ENCODE data around the gene SOX1. TPM values are rescaled to one million over a fixed set of nuclear protein-coding genes. Genes with fewer than 3 reads are reported as not detected.

SOX1 gene
- total and polyA plus RNA-seq, 9 of the 15 experiments (the other 6 are each of a cell fraction or from before 2014, with no cell fraction given): not detected

- ATAC-seq: peak; percentile 29; the same call in 1 of the 3 replicates
- intact Hi-C loops (cut with micrococcal nuclease): no loop called here
These were observed 9.0 kb upstream of the SOX1 start for GRCh38 chr13:112057736-112058518.

More at GRCh38 chr13:112057736-112058518, 9.0 kb upstream of the SOX1 start:
- no peaks in the 10 kb centered on the region for H3K9me3 ChIP-seq (replicated peaks; ENCODE audit: control insufficient read depth, insufficient read depth, low read depth, low read length)
- no TSS peak for BruUV-seq (replicated peaks)
- FAIRE-seq (no peak), DNase-seq (ENCODE audit: extremely low read depth in 1 of 4, low spot score in 3 of 4) (peak; percentile 4 to 49 (median 32))
- H3K36me3 ChIP-seq (ENCODE audit: control insufficient read depth, insufficient read depth, low read length): no peaks in the 10 kb centered on the region
- TF ChIP-seq, protein P1, sequence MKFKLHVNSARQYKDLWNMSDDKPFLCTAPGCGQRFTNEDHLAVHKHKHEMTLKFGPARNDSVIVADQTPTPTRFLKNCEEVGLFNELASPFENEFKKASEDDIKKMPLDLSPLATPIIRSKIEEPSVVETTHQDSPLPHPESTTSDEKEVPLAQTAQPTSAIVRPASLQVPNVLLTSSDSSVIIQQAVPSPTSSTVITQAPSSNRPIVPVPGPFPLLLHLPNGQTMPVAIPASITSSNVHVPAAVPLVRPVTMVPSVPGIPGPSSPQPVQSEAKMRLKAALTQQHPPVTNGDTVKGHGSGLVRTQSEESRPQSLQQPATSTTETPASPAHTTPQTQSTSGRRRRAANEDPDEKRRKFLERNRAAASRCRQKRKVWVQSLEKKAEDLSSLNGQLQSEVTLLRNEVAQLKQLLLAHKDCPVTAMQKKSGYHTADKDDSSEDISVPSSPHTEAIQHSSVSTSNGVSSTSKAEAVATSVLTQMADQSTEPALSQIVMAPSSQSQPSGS (CRISPR knock-in tag; IDR thresholded peaks at IDR 0.05): no peak
- TF ChIP-seq ZNF644 (tag; IDR thresholded peaks at IDR 0.05; ENCODE audit: low read depth): no peak
- no peak for TF ChIP-seq ZNF551 (CRISPR knock-in tag; IDR thresholded peaks at IDR 0.05)
- TF ChIP-seq TAL1 (IDR thresholded peaks at IDR 0.05): peak; percentile 9; the same call in 1 of the 2 replicates
- TF ChIP-seq MAFG (tag; conservative IDR thresholded peaks at IDR 0.05): no peak
- TF ChIP-seq TCF3 (CRISPR knock-in tag; IDR thresholded peaks at IDR 0.05): 0 out of 2 replicates have a peak, but pooled peaks have one; percentile 19
- H3K4me1 ChIP-seq (replicated peaks in 1 of 2; ENCODE audit: control insufficient read depth in 2 of 2, insufficient read depth in 2 of 2, low read length in 2 of 2): peaks cover 0 to 9% of the 10 kb centered on the region in 2 experiments; a peak in 2 of 5 replicates
- 0% methylated on average over 12 of the region's 57 CpGs for WGBS (ENCODE audit: insufficient coverage, low coverage, missing lambda C conversion rate)
- no peak overlapping the region for H3K4me3 ChIP-seq
- H2AFZ ChIP-seq (ENCODE audit: low read depth, low read length): no peak overlapping the region
- no peak overlapping the region for H3K9ac ChIP-seq (ENCODE audit: insufficient read depth in 1 of 2, low read depth in 2 of 2, low read length in 2 of 2)
- H3K4me2 ChIP-seq (ENCODE audit: insufficient read depth, low read length): no peak overlapping the region
- H3K9me1 ChIP-seq (ENCODE audit: control insufficient read depth, insufficient read depth, low read length): no peaks in the 10 kb centered on the region
- in situ Hi-C loops (cut with MboI): no loop called here
- no peak overlapping the region for H3K27ac ChIP-seq (ENCODE audit: extremely low read depth, low read depth, low read length)
- H4K20me1 ChIP-seq (replicated peaks; ENCODE audit: control insufficient read depth, insufficient read depth, low read length): no peaks in the 10 kb centered on the region
- CTCF ChIA-PET (ENCODE audit: low intra/inter-chr PET ratio): no interaction called here
- no peaks in the 10 kb centered on the region for H3K79me2 ChIP-seq (ENCODE audit: control insufficient read depth, insufficient read depth, low read length)
- POLR2A ChIA-PET: interaction anchor here (0.6 kb wide), 1 partner anchor 538 kb away, joined by 3 read pairs; no protein-coding TSS in a partner anchor
- H3K27me3 ChIP-seq (ENCODE audit: control insufficient read depth in 2 of 2, insufficient read depth in 2 of 2, low read length in 2 of 2): peaks cover 5 to 56% of the 10 kb centered on the region in 2 experiments; a peak in 4 of 5 replicates

All from K562 (cell line).